Measurements from ENCODE around the gene SLC39A9.

The SLC39A9 gene

GRCh38 chr14:69499436-69499835, 100.9 kb downstream of the SLC39A9 start:
- FAIRE-seq (no peak), DNase-seq (ENCODE audit: low spot score) (no peak)

- no peak for DNase-seq (ENCODE audit: low spot score)
- no peak for FAIRE-seq
Observed at GRCh38 chr14:69500096-69500495, 101.6 kb downstream of the SLC39A9 start.

- FAIRE-seq (no peak), DNase-seq (ENCODE audit: low spot score) (no peak)
Observed at GRCh38 chr14:69500736-69501135, 102.2 kb downstream of the SLC39A9 start.

- no peak for DNase-seq (ENCODE audit: low spot score)
- no peak for FAIRE-seq
Observed at GRCh38 chr14:69501423-69501838, 102.9 kb downstream of the SLC39A9 start.

GRCh38 chr14:69504775-69505174, 106.3 kb downstream of the SLC39A9 start:
- no peak for DNase-seq (ENCODE audit: low spot score)
- no peak for FAIRE-seq

GRCh38 chr14:69505338-69506240, 107.1 kb downstream of the SLC39A9 start:
- FAIRE-seq (no peak), DNase-seq (ENCODE audit: low spot score) (no peak)

- FAIRE-seq (no peak), DNase-seq (ENCODE audit: low spot score) (no peak)
Observed at GRCh38 chr14:69506241-69506595, 107.7 kb downstream of the SLC39A9 start.

Data from RCC 7860 (cell line).